ENCODE measurements around the gene ABCG8. TPM values are rescaled to one million over a fixed set of nuclear protein-coding genes. Genes with fewer than 3 reads are reported as not detected.

The ABCG8 gene
- polyA plus RNA-seq, 1 of the 3 experiments (the other 2 are of a cell fraction) = not detected

DNA sequence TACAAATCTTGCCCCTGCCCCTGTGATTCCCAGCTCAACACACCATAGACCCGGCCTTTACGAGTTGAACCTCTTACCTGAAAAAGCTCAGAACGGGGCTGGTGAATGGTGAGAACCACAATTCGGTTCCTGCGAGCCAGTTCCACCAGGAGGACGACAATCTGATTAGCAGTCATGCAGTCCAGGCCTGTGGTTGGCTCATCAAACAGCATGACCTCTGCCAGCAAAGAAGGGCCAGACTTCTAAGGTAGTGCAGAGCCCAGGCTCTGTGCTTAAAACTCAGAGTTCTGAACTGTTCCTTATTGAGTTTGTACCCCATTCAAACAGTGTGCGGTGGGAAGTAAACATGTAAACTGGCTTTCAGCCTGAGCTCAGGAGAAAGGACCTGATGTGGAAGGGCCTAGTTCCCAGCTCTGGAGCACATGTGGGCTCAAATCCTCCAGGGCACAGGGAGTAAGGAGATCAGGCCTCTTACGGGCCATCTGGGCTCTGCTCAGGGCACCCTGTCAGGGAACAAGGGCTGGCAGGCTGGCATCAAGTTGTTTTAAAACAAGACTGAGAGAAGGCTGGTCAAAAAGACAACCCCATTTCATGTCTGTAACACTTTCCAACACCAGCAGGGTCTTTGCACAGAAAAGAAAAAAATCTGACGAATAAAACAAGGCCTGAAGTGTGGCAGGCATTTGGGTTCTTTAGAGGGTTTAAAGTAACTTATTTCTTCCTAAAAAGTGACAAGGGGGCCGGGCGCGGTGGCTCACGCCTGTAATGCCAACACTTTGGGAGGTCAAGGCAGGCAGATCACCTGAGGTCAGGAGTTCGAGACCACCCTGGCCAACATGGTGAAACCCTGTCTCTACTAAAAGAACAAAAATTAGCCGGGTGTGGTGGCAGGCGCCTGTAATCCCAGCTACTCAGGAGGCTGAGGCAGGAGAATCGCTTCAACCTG, 12.2 kb upstream of the ABCG8 start:
- Histone ChIP-seq H4K20me1 (ENCODE audit: insufficient read depth) (no peaks in the 10 kb centered on the region), H3K9me3 (no peaks in the 10 kb centered on the region), H3K79me2 (ENCODE audit: insufficient read depth) (no peaks in the 10 kb centered on the region), H2AFZ (ENCODE audit: low read depth) (no peak overlapping the region), H3K9ac (no peak overlapping the region), H3K27ac (ENCODE audit: low read depth in 2 of 2, low read length in 1 of 2) (no peak overlapping the region), H3K4me2 (no peak overlapping the region), H3K4me1 (ENCODE audit: control insufficient read depth in 1 of 2, insufficient read depth in 2 of 2, low read depth in 1 of 2, low read length in 1 of 2) (peaks cover 0 to 6% of the 10 kb centered on the region in 2 experiments; a peak in 1 of 4 replicates), H3K9me2 (no peaks in the 10 kb centered on the region), H3K4me3 (ENCODE audit: low read depth in 2 of 2, low read length in 1 of 2) (no peak overlapping the region), H3K27me3 (ENCODE audit: insufficient read depth) (no peaks in the 10 kb centered on the region; the same call in 1 of the 2 replicates), H3K36me3 (replicated peaks in 1 of 2; ENCODE audit: control insufficient read depth in 1 of 2, insufficient read depth in 2 of 2, low read length in 1 of 2) (no peaks in the 10 kb centered on the region), H3F3A (replicated peaks; ENCODE audit: insufficient read depth) (no peaks in the 10 kb centered on the region)
- ChIA-PET CTCF (interaction anchor here (1.2 to 1.3 kb wide), 2 partner anchors 9 to 51 kb away, joined by 3 to 5 read pairs; no protein-coding TSS in a partner anchor), POLR2A (no interaction called here)
- TF ChIP-seq MEF2A (IDR thresholded peaks at IDR 0.05; ENCODE audit: borderline replicate concordance, low read depth) = no peak
- no peak for TF ChIP-seq CHD2 (IDR thresholded peaks at IDR 0.05; ENCODE audit: low read length, partially characterized antibody)
- no peak for TF ChIP-seq SMC3 (IDR thresholded peaks at IDR 0.05; ENCODE audit: low read depth, low read length)
- TF ChIP-seq, protein P1, sequence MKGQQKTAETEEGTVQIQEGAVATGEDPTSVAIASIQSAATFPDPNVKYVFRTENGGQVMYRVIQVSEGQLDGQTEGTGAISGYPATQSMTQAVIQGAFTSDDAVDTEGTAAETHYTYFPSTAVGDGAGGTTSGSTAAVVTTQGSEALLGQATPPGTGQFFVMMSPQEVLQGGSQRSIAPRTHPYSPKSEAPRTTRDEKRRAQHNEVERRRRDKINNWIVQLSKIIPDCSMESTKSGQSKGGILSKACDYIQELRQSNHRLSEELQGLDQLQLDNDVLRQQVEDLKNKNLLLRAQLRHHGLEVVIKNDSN (IDR thresholded peaks at IDR 0.05; ENCODE audit: borderline replicate concordance, low read depth) = no peak
- no peak for TF ChIP-seq EP300 (IDR thresholded peaks at IDR 0.05; ENCODE audit: borderline replicate concordance in 1 of 2, low read depth in 1 of 2, low read length in 1 of 2)
- no peak for TF ChIP-seq TCF12 (IDR thresholded peaks at IDR 0.05)
- TF ChIP-seq FOXJ3 (CRISPR knock-in tag; IDR thresholded peaks at IDR 0.05) = no peak
- TF ChIP-seq MXI1 (IDR thresholded peaks at IDR 0.05; ENCODE audit: low read depth, low read length) = no peak
- TF ChIP-seq GABPA (IDR thresholded peaks at IDR 0.05; ENCODE audit: low read depth) = no peak
- TF ChIP-seq EZH2phosphoT487 (IDR thresholded peaks at IDR 0.05; ENCODE audit: borderline replicate concordance, low read depth) = no peak
- TF ChIP-seq NRF1 (IDR thresholded peaks at IDR 0.05; ENCODE audit: low read depth, low read length) = no peak
- TF ChIP-seq FOSL2 (IDR thresholded peaks at IDR 0.05; ENCODE audit: borderline replicate concordance, low read depth) = no peak
- TF ChIP-seq RAD21 (IDR thresholded peaks at IDR 0.05; ENCODE audit: low read length) = no peak
- no peak for TF ChIP-seq PBX3 (IDR thresholded peaks at IDR 0.05)
- 84% methylated on average over 17 of the region's 17 CpGs for WGBS (ENCODE audit: low lambda C conversion rate)
- DNase-seq = no peak
